Activated CD8-positive, alpha-beta memory T cell treated with anti-CD3 and anti-CD28 coated beads, Interleukin-2, amount 50 U/mL, for 1 hour (primary cell): ENCODE measurements around the gene PRKCA.
"Not testable (repeated sequence)": the region's sequence is repeated elsewhere in the genome, so short reads cannot be mapped to it uniquely, and the experiment has no call there.

Source experiments
- DNase-seq: peaks from one replicate; pipeline ENCODE4 v3.0.0-alpha.2; 2020; ENCODE audit errors: extremely low read depth

PRKCA gene

GRCh38 chr17:66326476-66327047 is 24.1 kb downstream of the PRKCA start:
- DNase-seq, result no peak

GRCh38 chr17:66330646-66331037 is 28.2 kb downstream of the PRKCA start:
- no peak for DNase-seq

GRCh38 chr17:66331038-66331816 is 28.8 kb downstream of the PRKCA start:
- no peak for DNase-seq

- no peak for DNase-seq
Observed at GRCh38 chr17:66335797-66336196, 33.4 kb downstream of the PRKCA start.

GRCh38 chr17:66337268-66337667 is 34.9 kb downstream of the PRKCA start:
- no peak for DNase-seq

- DNase-seq, result no peak
Observed at GRCh38 chr17:66337866-66338485, 35.6 kb downstream of the PRKCA start.

- no peak for DNase-seq
Observed at GRCh38 chr17:66338937-66339336, 36.5 kb downstream of the PRKCA start.

GRCh38 chr17:66339561-66339960 is 37.1 kb downstream of the PRKCA start:
- no peak for DNase-seq

GRCh38 chr17:66340720-66341119 is 38.3 kb downstream of the PRKCA start:
- no peak for DNase-seq

GRCh38 chr17:66341462-66341861 is 39.0 kb downstream of the PRKCA start:
- DNase-seq, result no peak

GRCh38 chr17:66342263-66342662 is 39.9 kb downstream of the PRKCA start:
- not testable (repeated sequence) for DNase-seq

GRCh38 chr17:66343531-66344078 is 41.2 kb downstream of the PRKCA start:
- no peak for DNase-seq

- no peak for DNase-seq
Observed at GRCh38 chr17:66344473-66344872, 42.1 kb downstream of the PRKCA start.

- DNase-seq, result no peak
Observed at GRCh38 chr17:66345264-66345663, 42.9 kb downstream of the PRKCA start.

- DNase-seq, result not testable (repeated sequence)
Observed at GRCh38 chr17:66345949-66346638, 43.7 kb downstream of the PRKCA start.

GRCh38 chr17:66347661-66348514 is 45.5 kb downstream of the PRKCA start:
- no peak for DNase-seq

- no peak for DNase-seq
Observed at GRCh38 chr17:66348584-66349165, 46.3 kb downstream of the PRKCA start.

GRCh38 chr17:66349521-66350254 is 47.3 kb downstream of the PRKCA start:
- DNase-seq, result no peak

GRCh38 chr17:66350576-66350975 is 48.2 kb downstream of the PRKCA start:
- not testable (repeated sequence) for DNase-seq

- no peak for DNase-seq
Observed at GRCh38 chr17:66351033-66351432, 48.6 kb downstream of the PRKCA start.
